Measurements from ENCODE around the gene SRP68.
"Not testable (repeated sequence)": the region's sequence is repeated elsewhere in the genome, so short reads cannot be mapped to it uniquely, and the experiment has no call there.

SRP68 gene

GRCh38 chr17:76048025-76048605 lies 24.2 kb downstream of the SRP68 start:
- no peak overlapping the region for H2BK15ac ChIP-seq (replicated peaks; ENCODE audit: low read depth)
- no peak overlapping the region for H3K4me3 ChIP-seq (ENCODE audit: low read length)
- no peak overlapping the region for H3K27ac ChIP-seq (ENCODE audit: low read depth, low read length)
- H3K9ac ChIP-seq (ENCODE audit: low read length), result no peak overlapping the region
- no peak for DNase-seq
- peaks cover 27% of the 10 kb centered on the region for H3K36me3 ChIP-seq (ENCODE audit: control insufficient read depth, insufficient read depth, low read length)
- WGBS (ENCODE audit: extremely low coverage, insufficient coverage, low lambda C conversion rate), result no CpG with 5 or more reads among the region's 9 CpGs
- no peaks in the 10 kb centered on the region for H3K27me3 ChIP-seq (ENCODE audit: insufficient read depth, low read length, poor library complexity)
- no peak overlapping the region for H2BK5ac ChIP-seq (ENCODE audit: low read length)
- H3K4me1 ChIP-seq (ENCODE audit: control insufficient read depth, low read depth, low read length), result no peaks in the 10 kb centered on the region
- peaks cover 1% of the 10 kb centered on the region for H3K79me1 ChIP-seq (ENCODE audit: low read length)
- H3K4ac ChIP-seq (ENCODE audit: low read depth, low read length), result no peak overlapping the region
- no peak overlapping the region for H4K8ac ChIP-seq (ENCODE audit: low read depth, low read length)
- no peak overlapping the region for H4K5ac ChIP-seq (ENCODE audit: low read length)
- no peak overlapping the region for H2BK120ac ChIP-seq (ENCODE audit: low read depth, low read length)
- no peak overlapping the region for H3K18ac ChIP-seq (ENCODE audit: low read length)
- no peak overlapping the region for H2AK5ac ChIP-seq (ENCODE audit: low read length)
- H3K4me2 ChIP-seq (ENCODE audit: low read length), result no peak overlapping the region
- H3K79me2 ChIP-seq (ENCODE audit: control insufficient read depth, insufficient read depth, low read length), result no peaks in the 10 kb centered on the region
- H3K56ac ChIP-seq (ENCODE audit: low read length), result no peak overlapping the region
- no peak overlapping the region for H3K23ac ChIP-seq (ENCODE audit: low read length)

GRCh38 chr17:76046064-76046463 lies 26.3 kb downstream of the SRP68 start:
- WGBS (ENCODE audit: extremely low coverage, insufficient coverage, low lambda C conversion rate), result no CpG with 5 or more reads among the region's 8 CpGs
- peaks cover 31% of the 10 kb centered on the region for H3K36me3 ChIP-seq (ENCODE audit: control insufficient read depth, insufficient read depth, low read length)

GRCh38 chr17:76044475-76045007 lies 27.8 kb downstream of the SRP68 start:
- H2BK15ac ChIP-seq (replicated peaks; ENCODE audit: low read depth); H3K79me1 ChIP-seq (ENCODE audit: low read length); H3K4me2 ChIP-seq (ENCODE audit: low read length); H4K8ac ChIP-seq (ENCODE audit: low read depth, low read length); H3K9ac ChIP-seq (ENCODE audit: low read length); H3K27me3 ChIP-seq (ENCODE audit: insufficient read depth, low read length, poor library complexity); H2AK5ac ChIP-seq (ENCODE audit: low read length); H3K27ac ChIP-seq (ENCODE audit: low read depth, low read length); H4K5ac ChIP-seq (ENCODE audit: low read length); H3K4ac ChIP-seq (ENCODE audit: low read depth, low read length); H3K56ac ChIP-seq (ENCODE audit: low read length); H3K4me3 ChIP-seq (ENCODE audit: low read length); DNase-seq; H3K79me2 ChIP-seq (ENCODE audit: control insufficient read depth, insufficient read depth, low read length); H2BK120ac ChIP-seq (ENCODE audit: low read depth, low read length); H3K18ac ChIP-seq (ENCODE audit: low read length); H3K23ac ChIP-seq (ENCODE audit: low read length); H3K4me1 ChIP-seq (ENCODE audit: control insufficient read depth, low read depth, low read length); H2BK5ac ChIP-seq (ENCODE audit: low read length): not testable (repeated sequence)
- H3K36me3 ChIP-seq (ENCODE audit: control insufficient read depth, insufficient read depth, low read length), result peaks cover 24% of the 10 kb centered on the region
- WGBS (ENCODE audit: extremely low coverage, insufficient coverage, low lambda C conversion rate), result no CpG with 5 or more reads among the region's 11 CpGs

More at GRCh38 chr17:76046064-76046463, 26.3 kb downstream of the SRP68 start:
- no peak for DNase-seq
- no peak overlapping the region for H3K18ac ChIP-seq (ENCODE audit: low read length)
- no peak overlapping the region for H4K8ac ChIP-seq (ENCODE audit: low read depth, low read length)
- no peak overlapping the region for H3K9ac ChIP-seq (ENCODE audit: low read length)
- no peak overlapping the region for H3K4ac ChIP-seq (ENCODE audit: low read depth, low read length)
- H3K56ac ChIP-seq (ENCODE audit: low read length), result no peak overlapping the region
- H3K79me2 ChIP-seq (ENCODE audit: control insufficient read depth, insufficient read depth, low read length), result no peaks in the 10 kb centered on the region
- H2AK5ac ChIP-seq (ENCODE audit: low read length), result no peak overlapping the region
- no peak overlapping the region for H3K4me3 ChIP-seq (ENCODE audit: low read length)
- H3K23ac ChIP-seq (ENCODE audit: low read length), result no peak overlapping the region
- no peak overlapping the region for H2BK120ac ChIP-seq (ENCODE audit: low read depth, low read length)
- no peak overlapping the region for H3K27ac ChIP-seq (ENCODE audit: low read depth, low read length)
- no peak overlapping the region for H2BK5ac ChIP-seq (ENCODE audit: low read length)
- H3K79me1 ChIP-seq (ENCODE audit: low read length), result peaks cover 1% of the 10 kb centered on the region
- H3K27me3 ChIP-seq (ENCODE audit: insufficient read depth, low read length, poor library complexity), result no peaks in the 10 kb centered on the region
- H2BK15ac ChIP-seq (replicated peaks; ENCODE audit: low read depth), result no peak overlapping the region
- no peaks in the 10 kb centered on the region for H3K4me1 ChIP-seq (ENCODE audit: control insufficient read depth, low read depth, low read length)
- H4K5ac ChIP-seq (ENCODE audit: low read length), result no peak overlapping the region
- no peak overlapping the region for H3K4me2 ChIP-seq (ENCODE audit: low read length)

- not testable (repeated sequence) for H3K79me1 ChIP-seq (ENCODE audit: low read length); H3K9ac ChIP-seq (ENCODE audit: low read length); H4K5ac ChIP-seq (ENCODE audit: low read length); H3K27ac ChIP-seq (ENCODE audit: low read depth, low read length); H3K18ac ChIP-seq (ENCODE audit: low read length); H3K23ac ChIP-seq (ENCODE audit: low read length); H4K8ac ChIP-seq (ENCODE audit: low read depth, low read length); H2BK15ac ChIP-seq (replicated peaks; ENCODE audit: low read depth); H2AK5ac ChIP-seq (ENCODE audit: low read length); H2BK120ac ChIP-seq (ENCODE audit: low read depth, low read length); H3K27me3 ChIP-seq (ENCODE audit: insufficient read depth, low read length, poor library complexity); H3K56ac ChIP-seq (ENCODE audit: low read length); H3K4me2 ChIP-seq (ENCODE audit: low read length); H3K4me1 ChIP-seq (ENCODE audit: control insufficient read depth, low read depth, low read length); H3K4me3 ChIP-seq (ENCODE audit: low read length); H3K79me2 ChIP-seq (ENCODE audit: control insufficient read depth, insufficient read depth, low read length); DNase-seq; H3K4ac ChIP-seq (ENCODE audit: low read depth, low read length); H2BK5ac ChIP-seq (ENCODE audit: low read length)
- WGBS (ENCODE audit: extremely low coverage, insufficient coverage, low lambda C conversion rate), result no CpG with 5 or more reads among the region's 3 CpGs
- H3K36me3 ChIP-seq (ENCODE audit: control insufficient read depth, insufficient read depth, low read length), result peaks cover 19% of the 10 kb centered on the region
These were observed 29.4 kb downstream of the SRP68 start for GRCh38 chr17:76042868-76043267.

GRCh38 chr17:76040376-76040775 lies 31.9 kb downstream of the SRP68 start:
- no peaks in the 10 kb centered on the region for H3K4me1 ChIP-seq (ENCODE audit: control insufficient read depth, low read depth, low read length)
- H3K27me3 ChIP-seq (ENCODE audit: insufficient read depth, low read length, poor library complexity), result no peaks in the 10 kb centered on the region
- H2BK120ac ChIP-seq (ENCODE audit: low read depth, low read length), result no peak overlapping the region
- WGBS (ENCODE audit: extremely low coverage, insufficient coverage, low lambda C conversion rate), result no CpG with 5 or more reads among the region's 6 CpGs
- H3K79me1 ChIP-seq (ENCODE audit: low read length), result no peaks in the 10 kb centered on the region
- H2AK5ac ChIP-seq (ENCODE audit: low read length), result no peak overlapping the region
- no peak overlapping the region for H3K4me3 ChIP-seq (ENCODE audit: low read length)
- no peak overlapping the region for H2BK15ac ChIP-seq (replicated peaks; ENCODE audit: low read depth)
- H3K36me3 ChIP-seq (ENCODE audit: control insufficient read depth, insufficient read depth, low read length), result peaks cover 19% of the 10 kb centered on the region
- no peak overlapping the region for H4K8ac ChIP-seq (ENCODE audit: low read depth, low read length)
- no peak overlapping the region for H3K4ac ChIP-seq (ENCODE audit: low read depth, low read length)
- no peak overlapping the region for H3K56ac ChIP-seq (ENCODE audit: low read length)
- DNase-seq, result peak; percentile 57
- no peak overlapping the region for H3K18ac ChIP-seq (ENCODE audit: low read length)
- H3K4me2 ChIP-seq (ENCODE audit: low read length), result no peak overlapping the region
- no peak overlapping the region for H2BK5ac ChIP-seq (ENCODE audit: low read length)
- no peak overlapping the region for H4K5ac ChIP-seq (ENCODE audit: low read length)
- no peaks in the 10 kb centered on the region for H3K79me2 ChIP-seq (ENCODE audit: control insufficient read depth, insufficient read depth, low read length)
- no peak overlapping the region for H3K9ac ChIP-seq (ENCODE audit: low read length)
- no peak overlapping the region for H3K23ac ChIP-seq (ENCODE audit: low read length)
- H3K27ac ChIP-seq (ENCODE audit: low read depth, low read length), result no peak overlapping the region

GRCh38 chr17:76039121-76039520 lies 33.2 kb downstream of the SRP68 start:
- Histone ChIP-seq H3K23ac (ENCODE audit: low read length) (no peak overlapping the region), H2BK5ac (ENCODE audit: low read length) (no peak overlapping the region), H3K18ac (ENCODE audit: low read length) (no peak overlapping the region), H3K36me3 (ENCODE audit: control insufficient read depth, insufficient read depth, low read length) (peaks cover 16% of the 10 kb centered on the region), H4K5ac (ENCODE audit: low read length) (no peak overlapping the region), H3K27ac (ENCODE audit: low read depth, low read length) (no peak overlapping the region), H3K56ac (ENCODE audit: low read length) (no peak overlapping the region), H3K27me3 (ENCODE audit: insufficient read depth, low read length, poor library complexity) (no peaks in the 10 kb centered on the region), H3K79me1 (ENCODE audit: low read length) (no peaks in the 10 kb centered on the region), H2BK15ac (replicated peaks; ENCODE audit: low read depth) (no peak overlapping the region), H3K9ac (ENCODE audit: low read length) (no peak overlapping the region), H3K79me2 (ENCODE audit: control insufficient read depth, insufficient read depth, low read length) (no peaks in the 10 kb centered on the region), H3K4ac (ENCODE audit: low read depth, low read length) (no peak overlapping the region), H3K4me2 (ENCODE audit: low read length) (no peak overlapping the region), H2BK120ac (ENCODE audit: low read depth, low read length) (no peak overlapping the region), H3K4me3 (ENCODE audit: low read length) (no peak overlapping the region), H3K4me1 (ENCODE audit: control insufficient read depth, low read depth, low read length) (no peaks in the 10 kb centered on the region), H2AK5ac (ENCODE audit: low read length) (no peak overlapping the region), H4K8ac (ENCODE audit: low read depth, low read length) (no peak overlapping the region)
- no peak for DNase-seq
- WGBS (ENCODE audit: extremely low coverage, insufficient coverage, low lambda C conversion rate), result no CpG with 5 or more reads among the region's 6 CpGs
